ENCODE measurements around the gene MEIS1.

MEIS1 gene

GRCh38 chr2:66423391-66424124 lies 11.4 kb upstream of the MEIS1 start:
- ATAC-seq (replicated peaks; ENCODE audit: extremely low read depth, poor library complexity, severe bottlenecking) (no peak), DNase-seq (ENCODE audit: low spot score in 2 of 2) (no peak)
- no peak overlapping the region for H3K4me3 Mint-ChIP-seq
- no peaks in the 10 kb centered on the region for H3K36me3 Mint-ChIP-seq (ENCODE audit: insufficient read depth)
- H3K27me3 Mint-ChIP-seq: peaks cover 18% of the 10 kb centered on the region
- peaks cover 8% of the 10 kb centered on the region for H3K9me3 Mint-ChIP-seq
- H3K4me1 Mint-ChIP-seq: no peaks in the 10 kb centered on the region
- H3K27ac Mint-ChIP-seq (ENCODE audit: low read depth): no peak overlapping the region

GRCh38 chr2:66426244-66427111 lies 8.4 kb upstream of the MEIS1 start:
- H3K4me1 Mint-ChIP-seq: no peaks in the 10 kb centered on the region
- ATAC-seq (replicated peaks; ENCODE audit: extremely low read depth, poor library complexity, severe bottlenecking) (no peak), DNase-seq (ENCODE audit: low spot score in 2 of 2) (no peak)
- H3K4me3 Mint-ChIP-seq: no peak overlapping the region
- peaks cover 36% of the 10 kb centered on the region for H3K27me3 Mint-ChIP-seq
- no peak overlapping the region for H3K27ac Mint-ChIP-seq (ENCODE audit: low read depth)
- no peaks in the 10 kb centered on the region for H3K36me3 Mint-ChIP-seq (ENCODE audit: insufficient read depth)
- no peaks in the 10 kb centered on the region for H3K9me3 Mint-ChIP-seq

- DNase-seq (ENCODE audit: low spot score in 2 of 2) (no peak), ATAC-seq (replicated peaks; ENCODE audit: extremely low read depth, poor library complexity, severe bottlenecking) (no peak)
- H3K27me3 Mint-ChIP-seq: peaks cover 40% of the 10 kb centered on the region
- H3K4me3 Mint-ChIP-seq: no peak overlapping the region
- no peaks in the 10 kb centered on the region for H3K36me3 Mint-ChIP-seq (ENCODE audit: insufficient read depth)
- no peaks in the 10 kb centered on the region for H3K4me1 Mint-ChIP-seq
- H3K9me3 Mint-ChIP-seq: no peaks in the 10 kb centered on the region
- no peak overlapping the region for H3K27ac Mint-ChIP-seq (ENCODE audit: low read depth)
These were observed 7.6 kb upstream of the MEIS1 start for GRCh38 chr2:66427300-66427699.

GRCh38 chr2:66428986-66429612 lies 5.8 kb upstream of the MEIS1 start:
- no peak for DNase-seq (ENCODE audit: low spot score in 2 of 2)
- H3K27me3 Mint-ChIP-seq: peaks cover 58% of the 10 kb centered on the region
- ATAC-seq (replicated peaks; ENCODE audit: extremely low read depth, poor library complexity, severe bottlenecking): no peak
- no peak overlapping the region for H3K27ac Mint-ChIP-seq (ENCODE audit: low read depth)
- no peaks in the 10 kb centered on the region for H3K9me3 Mint-ChIP-seq
- no peaks in the 10 kb centered on the region for H3K36me3 Mint-ChIP-seq (ENCODE audit: insufficient read depth)
- H3K4me3 Mint-ChIP-seq: no peak overlapping the region
- H3K4me1 Mint-ChIP-seq: peaks cover 6% of the 10 kb centered on the region

- no peaks in the 10 kb centered on the region for H3K36me3 Mint-ChIP-seq (ENCODE audit: insufficient read depth)
- H3K27ac Mint-ChIP-seq (ENCODE audit: low read depth): no peak overlapping the region
- ATAC-seq (replicated peaks; ENCODE audit: extremely low read depth, poor library complexity, severe bottlenecking) (no peak), DNase-seq (ENCODE audit: low spot score in 2 of 2) (no peak)
- H3K9me3 Mint-ChIP-seq: no peaks in the 10 kb centered on the region
- H3K27me3 Mint-ChIP-seq: peaks cover 61% of the 10 kb centered on the region
- H3K4me3 Mint-ChIP-seq: no peak overlapping the region
- H3K4me1 Mint-ChIP-seq: peaks cover 14% of the 10 kb centered on the region
These were observed 5.0 kb upstream of the MEIS1 start for GRCh38 chr2:66429693-66430504.

GRCh38 chr2:66430505-66431273 lies 4.2 kb upstream of the MEIS1 start:
- no peaks in the 10 kb centered on the region for H3K36me3 Mint-ChIP-seq (ENCODE audit: insufficient read depth)
- no peaks in the 10 kb centered on the region for H3K9me3 Mint-ChIP-seq
- peaks cover 22% of the 10 kb centered on the region for H3K4me1 Mint-ChIP-seq
- H3K27ac Mint-ChIP-seq (ENCODE audit: low read depth): no peak overlapping the region
- no peak for DNase-seq (ENCODE audit: low spot score in 2 of 2)
- no peak overlapping the region for H3K4me3 Mint-ChIP-seq
- H3K27me3 Mint-ChIP-seq: peaks cover 61% of the 10 kb centered on the region
- ATAC-seq (replicated peaks; ENCODE audit: extremely low read depth, poor library complexity, severe bottlenecking): no peak

- H3K27me3 Mint-ChIP-seq: peaks cover 61% of the 10 kb centered on the region
These were observed 3.7 kb upstream of the MEIS1 start for GRCh38 chr2:66431274-66431642.

GRCh38 chr2:66431846-66432587 lies 2.9 kb upstream of the MEIS1 start:
- H3K4me1 Mint-ChIP-seq: peaks cover 22% of the 10 kb centered on the region
- no peak overlapping the region for H3K27ac Mint-ChIP-seq (ENCODE audit: low read depth)
- peaks cover 69% of the 10 kb centered on the region for H3K27me3 Mint-ChIP-seq
- H3K9me3 Mint-ChIP-seq: no peaks in the 10 kb centered on the region
- ATAC-seq (replicated peaks; ENCODE audit: extremely low read depth, poor library complexity, severe bottlenecking) (no peak), DNase-seq (ENCODE audit: low spot score in 2 of 2) (no peak)
- H3K4me3 Mint-ChIP-seq: peak overlapping the region; percentile 78
- no peaks in the 10 kb centered on the region for H3K36me3 Mint-ChIP-seq (ENCODE audit: insufficient read depth)

More at GRCh38 chr2:66431274-66431642, 3.7 kb upstream of the MEIS1 start:
- no peak overlapping the region for H3K27ac Mint-ChIP-seq (ENCODE audit: low read depth)
- DNase-seq (ENCODE audit: low spot score in 2 of 2): no peak
- no peaks in the 10 kb centered on the region for H3K36me3 Mint-ChIP-seq (ENCODE audit: insufficient read depth)
- peaks cover 22% of the 10 kb centered on the region for H3K4me1 Mint-ChIP-seq
- no peak overlapping the region for H3K4me3 Mint-ChIP-seq
- ATAC-seq (replicated peaks; ENCODE audit: extremely low read depth, poor library complexity, severe bottlenecking): no peak
- H3K9me3 Mint-ChIP-seq: no peaks in the 10 kb centered on the region

GRCh38 chr2:66432801-66433694 lies 1.9 kb upstream of the MEIS1 start:
- H3K27ac Mint-ChIP-seq (ENCODE audit: low read depth): no peak overlapping the region
- H3K27me3 Mint-ChIP-seq: peaks cover 79% of the 10 kb centered on the region
- H3K4me1 Mint-ChIP-seq: peaks cover 22% of the 10 kb centered on the region
- peak overlapping the region; percentile 78 for H3K4me3 Mint-ChIP-seq
- DNase-seq (ENCODE audit: low spot score in 2 of 2) (no peak), ATAC-seq (replicated peaks; ENCODE audit: extremely low read depth, poor library complexity, severe bottlenecking) (no peak)
- no peaks in the 10 kb centered on the region for H3K36me3 Mint-ChIP-seq (ENCODE audit: insufficient read depth)
- H3K9me3 Mint-ChIP-seq: no peaks in the 10 kb centered on the region

GRCh38 chr2:66433695-66433944 lies 1.3 kb upstream of the MEIS1 start:
- H3K9me3 Mint-ChIP-seq: no peaks in the 10 kb centered on the region

More at GRCh38 chr2:66433695-66433944, 1.3 kb upstream of the MEIS1 start:
- Mint-ChIP-seq H3K27ac (ENCODE audit: low read depth) (no peak overlapping the region), H3K36me3 (ENCODE audit: insufficient read depth) (no peaks in the 10 kb centered on the region), H3K27me3 (peaks cover 84% of the 10 kb centered on the region), H3K4me3 (peak overlapping the region; percentile 78), H3K4me1 (peaks cover 22% of the 10 kb centered on the region)
- no peak for ATAC-seq (replicated peaks; ENCODE audit: extremely low read depth, poor library complexity, severe bottlenecking)
- DNase-seq (ENCODE audit: low spot score in 2 of 2): no peak
